ELF-1 (cell line): ENCODE data around the gene ASB2.

Experiments
- DNase-seq: peaks from one replicate; pipeline ENCODE4 v3.0.0-alpha.2; 2016; ENCODE audit warnings: low read depth, low spot score

Gene ASB2

DNA sequence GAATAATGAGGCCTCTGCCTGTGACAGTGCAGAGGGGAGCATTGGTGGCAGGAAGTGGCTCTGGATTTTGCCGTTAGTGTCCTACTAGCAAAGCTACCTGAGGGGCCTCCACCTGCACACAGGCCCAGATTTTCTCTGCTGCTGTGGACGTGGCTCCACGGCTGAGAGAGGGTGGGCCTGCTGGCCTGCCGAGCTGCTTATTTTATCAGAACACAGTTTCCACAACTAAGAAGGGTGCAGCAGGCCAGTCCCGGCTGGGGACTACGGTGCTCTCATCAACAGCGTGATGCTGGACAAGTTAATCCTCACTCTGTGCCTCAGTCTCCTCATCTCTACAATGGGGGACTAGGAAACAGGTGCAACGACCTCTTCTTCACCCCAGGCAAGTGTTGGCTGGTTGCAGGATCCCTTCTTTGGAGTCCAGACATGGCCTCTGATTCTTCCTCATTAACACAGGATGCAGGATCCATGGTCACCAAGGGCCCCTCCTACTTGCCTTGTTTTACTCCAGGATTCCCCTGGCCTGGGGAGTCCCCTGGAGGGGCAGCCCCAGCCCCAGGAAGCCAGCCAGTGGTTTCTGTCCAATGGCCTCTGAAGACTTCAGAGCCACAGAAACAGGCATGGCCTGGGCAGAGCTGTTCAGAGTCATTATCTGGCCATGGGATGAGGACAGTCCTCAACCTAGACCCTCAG, 45.9 kb downstream of the ASB2 start:
- no peak for DNase-seq

DNA sequence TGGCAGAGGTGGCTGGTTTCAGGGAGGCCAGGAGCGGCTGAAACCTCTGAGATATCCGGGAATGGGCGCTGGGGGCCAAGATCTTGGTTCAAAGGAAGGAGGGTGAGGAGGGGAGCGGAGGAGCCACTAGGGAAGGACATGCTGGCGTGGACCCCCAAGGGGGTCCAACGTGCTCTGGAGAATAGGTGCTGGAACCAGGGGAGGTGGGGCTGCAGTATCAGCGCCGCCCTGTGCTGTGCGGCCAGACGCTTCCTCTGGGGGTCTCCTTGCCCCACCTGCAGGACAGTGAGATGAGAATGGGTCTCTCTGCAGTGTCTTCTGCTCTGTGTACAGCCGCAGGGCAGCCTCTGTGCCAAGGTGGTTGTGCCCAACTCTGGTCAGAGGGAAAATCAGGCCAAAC, 46.7 kb downstream of the ASB2 start:
- DNase-seq = no peak

DNA sequence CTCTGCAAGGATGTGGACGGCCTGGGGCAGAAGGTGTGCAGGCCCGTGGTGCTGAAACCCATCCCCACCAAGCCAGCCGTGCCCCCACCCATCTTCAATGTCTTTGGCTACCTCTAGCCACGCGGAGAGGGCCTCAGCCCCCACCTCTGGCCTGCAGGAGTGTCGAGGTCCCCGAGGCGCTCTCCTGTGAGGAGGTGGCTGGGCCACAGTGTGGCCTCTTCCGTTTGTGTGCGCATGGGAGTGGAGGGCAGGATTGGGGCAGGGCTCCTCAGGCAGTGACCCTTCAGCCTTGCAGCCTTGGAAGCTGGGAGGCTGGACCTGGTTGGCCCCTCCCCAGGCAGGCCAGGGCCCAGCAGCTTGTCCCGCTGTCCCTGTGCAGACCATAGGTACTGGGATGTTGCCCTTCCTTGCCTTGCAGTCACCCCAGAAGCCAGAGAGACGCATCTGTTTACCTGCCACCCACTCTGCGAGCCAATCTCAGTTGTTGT, 47.3 kb downstream of the ASB2 start:
- DNase-seq = no peak

DNA sequence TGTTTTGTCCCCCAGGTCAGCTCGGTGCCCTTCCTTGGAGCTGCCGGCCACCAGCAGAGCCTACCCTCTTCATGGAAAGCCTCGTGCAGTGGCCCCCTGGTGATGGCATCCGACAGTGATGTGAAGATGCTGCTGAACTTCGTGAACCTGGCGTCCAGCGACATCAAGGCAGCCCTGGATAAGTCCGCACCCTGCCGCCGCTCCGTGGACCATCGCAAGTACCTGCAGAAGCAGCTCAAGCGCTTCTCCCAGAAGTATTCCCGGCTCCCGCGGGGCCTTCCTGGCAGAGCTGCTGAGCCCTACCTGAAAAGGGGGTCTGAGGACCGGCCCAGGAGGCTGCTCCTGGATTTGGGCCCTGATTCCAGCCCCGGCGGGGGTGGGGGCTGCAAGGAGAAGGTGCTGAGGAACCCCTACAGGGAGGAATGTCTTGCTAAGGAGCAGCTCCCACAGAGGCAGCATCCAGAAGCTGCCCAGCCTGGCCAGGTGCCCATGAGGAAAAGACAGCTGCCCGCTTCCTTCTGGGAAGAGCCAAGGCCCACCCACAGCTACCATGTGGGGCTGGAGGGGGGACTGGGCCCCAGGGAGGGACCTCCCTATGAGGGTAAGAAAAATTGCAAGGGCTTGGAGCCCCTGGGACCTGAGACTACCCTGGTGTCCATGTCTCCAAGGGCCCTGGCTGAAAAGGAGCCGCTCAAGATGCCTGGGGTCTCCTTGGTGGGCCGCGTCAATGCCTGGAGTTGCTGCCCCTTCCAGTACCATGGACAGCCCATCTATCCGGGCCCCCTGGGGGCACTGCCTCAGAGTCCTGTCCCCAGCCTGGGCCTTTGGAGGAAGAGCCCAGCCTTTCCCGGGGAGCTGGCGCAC, 48.0 kb downstream of the ASB2 start:
- DNase-seq = no peak

DNA sequence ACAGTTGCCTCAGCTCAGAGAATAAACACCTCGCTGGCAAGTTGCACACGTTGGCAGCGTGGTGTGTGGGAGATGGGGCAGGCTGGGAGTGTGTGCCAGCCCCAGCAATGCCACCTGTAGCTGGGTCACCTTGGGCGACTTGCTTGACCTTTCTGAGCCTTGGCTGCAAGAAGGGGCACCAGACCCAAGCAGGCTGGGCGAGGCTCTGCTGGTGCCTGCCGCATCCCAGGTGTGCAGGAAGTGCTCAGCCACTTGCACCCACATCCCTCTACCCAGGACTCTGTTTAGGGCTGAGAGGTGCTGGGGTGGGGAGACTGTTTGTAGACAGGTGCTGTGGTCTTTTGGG, 48.6 kb downstream of the ASB2 start:
- no peak for DNase-seq

DNA sequence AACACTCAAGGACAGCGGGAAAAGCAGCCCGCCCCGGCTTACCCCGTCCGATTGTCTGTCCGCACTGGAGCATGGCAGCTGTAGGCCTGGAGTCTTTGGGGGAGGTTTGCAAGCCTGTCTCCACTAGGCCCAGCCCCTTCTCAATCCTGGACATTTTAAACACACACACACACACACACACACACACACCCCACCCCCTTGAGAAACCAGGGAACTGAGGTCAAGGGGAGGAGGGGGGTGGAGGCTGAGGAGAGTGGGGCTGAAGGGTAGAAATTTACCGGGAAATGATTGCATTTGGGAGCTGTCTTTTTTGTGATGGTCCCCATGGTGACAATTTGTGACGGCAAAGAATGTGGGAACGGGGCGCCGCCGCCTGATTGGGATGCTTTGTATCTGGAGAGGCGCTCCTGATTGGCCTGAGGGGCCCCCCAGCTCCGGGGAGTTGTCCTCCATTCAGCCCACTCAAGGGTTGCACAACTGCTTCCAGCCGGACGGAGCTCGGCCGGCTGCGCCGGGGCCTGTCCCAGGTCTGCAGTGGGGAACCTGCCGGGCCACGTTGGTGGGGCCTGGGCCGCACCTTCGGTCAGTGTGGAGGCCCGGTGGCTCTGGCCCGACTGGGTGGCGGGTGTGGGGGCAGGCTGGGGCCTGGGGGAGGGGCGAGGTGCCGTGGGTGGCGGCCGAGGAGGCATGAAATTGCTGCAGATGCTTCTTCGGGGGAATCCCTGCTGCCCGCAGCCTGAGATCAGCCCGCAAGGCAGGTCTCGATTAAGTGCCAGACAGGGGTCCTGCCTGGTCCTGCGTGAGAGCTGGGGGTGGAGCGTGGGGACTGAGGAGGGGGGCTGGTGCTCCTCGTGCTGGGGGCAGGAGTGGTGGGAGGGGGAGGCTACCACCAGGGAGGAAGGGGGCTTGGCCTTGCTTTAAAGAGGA, 49.2 kb downstream of the ASB2 start, which contains the start of gene FAM181A:
Gene FAM181A (plus strand): TSS at position 472 of the 927 bp plus-strand sequence. CDS start 942 bp downstream, outside the sequence.
- DNase-seq = no peak

DNA sequence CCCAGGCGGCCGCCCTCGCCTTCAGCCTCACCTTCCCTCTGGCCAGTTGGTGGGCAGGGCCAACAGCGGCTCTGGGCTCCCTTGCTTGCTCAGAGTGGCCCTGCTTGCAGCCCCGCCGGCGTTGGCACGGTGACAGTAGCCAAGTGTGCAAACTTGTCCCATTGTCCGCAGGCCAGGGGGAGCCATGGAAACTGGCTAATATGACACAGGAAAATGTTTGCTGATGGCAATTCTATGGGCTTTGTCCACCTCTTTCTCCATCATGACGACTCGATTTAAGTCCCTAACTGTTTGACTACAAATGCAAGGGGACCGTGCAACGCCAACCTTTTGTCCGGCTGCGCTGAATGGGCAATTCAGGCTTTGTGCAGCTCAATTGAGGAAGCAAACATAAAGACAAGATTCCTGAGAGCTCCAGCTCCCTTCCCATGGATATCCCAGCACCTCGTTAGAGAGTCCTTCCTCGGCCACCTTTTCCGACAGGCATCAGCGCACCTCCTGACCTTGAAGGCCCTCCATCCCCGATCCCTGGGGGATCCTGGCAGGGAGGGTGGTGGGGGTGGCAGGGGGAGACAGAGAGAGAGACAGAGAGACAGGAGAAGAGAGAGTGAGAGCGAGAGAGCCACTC, 50.0 kb downstream of the ASB2 start:
- DNase-seq = no peak

DNA sequence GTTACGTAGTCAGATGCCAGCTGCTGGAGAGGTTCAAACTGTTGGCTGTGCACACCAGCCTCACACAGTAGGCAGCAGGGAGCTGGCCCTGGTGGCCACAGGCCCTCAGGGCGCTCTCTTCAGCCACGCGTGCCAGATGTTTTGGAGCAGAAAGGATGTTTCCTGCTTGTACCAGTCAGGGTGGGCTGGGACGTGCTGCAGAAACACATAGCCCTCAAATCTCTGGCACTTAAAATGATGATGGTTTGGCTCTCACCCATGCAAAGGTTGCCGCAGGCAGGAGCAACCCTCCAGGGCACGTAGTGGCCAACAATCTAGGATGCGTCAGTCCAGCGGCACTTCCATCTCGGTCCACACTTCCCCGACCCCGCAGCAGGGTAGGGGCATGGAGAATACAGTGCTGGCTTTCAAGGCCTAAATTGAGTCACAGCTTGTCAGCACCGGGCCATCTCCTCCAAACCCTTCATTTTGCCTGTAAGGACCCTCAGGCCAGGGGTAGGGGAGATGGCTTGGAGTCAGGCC, 50.9 kb downstream of the ASB2 start:
- no peak for DNase-seq

DNA sequence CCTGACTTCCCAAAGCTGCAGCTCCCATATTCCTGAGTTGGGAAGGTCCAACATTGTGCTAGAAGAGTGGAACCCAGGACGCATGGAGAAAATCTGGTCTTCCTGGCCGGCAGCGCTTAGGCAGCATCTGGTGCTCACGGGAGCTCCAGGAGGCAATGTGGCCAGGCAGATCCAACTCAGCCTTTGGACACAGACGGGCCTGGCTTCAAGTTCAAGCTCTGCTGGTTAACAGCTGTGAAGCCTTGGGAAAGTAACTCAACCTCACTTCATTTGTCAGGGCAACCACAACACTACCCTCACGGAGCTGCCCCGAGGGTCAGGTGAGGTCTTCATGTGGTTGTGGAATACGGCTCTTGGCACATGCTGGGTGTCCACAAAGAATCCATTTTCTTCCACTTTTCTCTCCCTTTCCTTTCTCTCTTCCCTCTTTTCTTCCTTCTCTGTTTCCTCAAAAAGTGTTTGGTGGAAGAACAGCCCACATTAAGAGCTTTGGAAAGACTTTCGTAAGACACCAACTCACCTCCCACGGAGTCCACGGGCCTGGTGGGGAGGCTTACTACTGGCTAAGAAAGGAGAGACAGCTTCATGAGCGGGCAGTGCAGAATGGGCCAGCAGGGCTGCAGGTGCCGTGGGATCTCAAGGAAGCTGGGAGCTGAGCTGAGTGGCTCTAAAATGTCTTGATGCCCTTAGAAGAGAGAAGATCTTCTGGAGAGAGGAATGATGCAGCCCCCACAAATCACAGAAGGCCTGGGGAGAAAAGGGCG, 51.6 kb downstream of the ASB2 start:
- no peak for DNase-seq

DNA sequence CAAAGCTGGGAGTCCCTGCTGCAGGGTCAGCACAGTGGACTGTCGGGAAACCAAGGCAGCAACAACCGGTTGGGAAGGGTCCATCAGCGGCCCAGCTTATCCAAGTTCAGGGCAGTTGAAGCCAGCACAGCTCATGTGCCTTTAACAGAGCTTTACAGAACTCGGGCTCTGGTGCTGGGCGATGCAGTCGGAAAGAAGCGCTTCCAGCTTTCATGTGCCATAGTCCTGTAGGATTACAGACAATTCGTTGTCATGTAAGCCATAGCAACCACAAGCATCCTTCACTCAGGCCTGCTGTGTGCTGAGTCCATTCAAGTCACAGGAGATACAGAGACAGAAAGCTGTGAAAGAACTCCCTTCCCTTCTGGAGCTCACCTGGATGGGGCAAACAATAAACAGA, 52.7 kb downstream of the ASB2 start:
- no peak for DNase-seq

DNA sequence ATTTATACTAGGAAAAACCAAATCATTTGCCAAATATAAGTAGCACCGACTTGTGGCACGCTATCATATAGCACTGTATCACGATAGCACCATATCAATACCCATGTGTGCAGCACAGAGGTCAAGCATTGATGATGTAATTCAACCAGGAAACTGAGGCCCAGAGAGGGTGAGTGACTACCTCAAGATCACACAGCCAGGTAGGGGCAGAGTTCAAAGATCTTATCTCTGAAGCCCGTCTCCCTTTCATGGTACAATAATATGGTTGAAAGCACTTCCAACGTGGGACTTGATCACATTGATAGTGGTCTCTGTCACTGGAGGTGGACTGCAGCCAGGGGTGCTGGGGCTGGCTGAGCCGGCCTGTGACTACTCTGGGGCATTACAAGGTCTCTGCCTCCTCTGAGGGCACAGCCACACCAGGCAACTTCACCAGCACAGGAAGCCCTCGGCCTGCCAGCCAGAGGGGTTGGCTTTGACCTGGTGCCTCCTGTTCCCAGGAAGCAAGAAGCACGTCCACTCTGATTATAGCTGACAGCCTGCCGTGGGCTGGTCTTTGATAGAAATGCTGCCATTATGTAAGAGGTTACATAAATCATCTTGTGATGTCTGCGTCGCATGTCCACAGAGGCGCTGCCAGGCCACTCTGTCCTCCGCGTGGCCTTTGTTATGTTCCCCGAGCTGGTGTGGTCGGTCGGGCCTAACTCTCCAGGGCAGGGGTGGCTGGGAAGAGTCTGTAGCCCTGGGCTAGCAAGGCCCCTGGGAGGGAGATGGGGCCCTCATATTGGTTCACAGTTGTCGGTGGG, 55.2 kb downstream of the ASB2 start:
- no peak for DNase-seq

DNA sequence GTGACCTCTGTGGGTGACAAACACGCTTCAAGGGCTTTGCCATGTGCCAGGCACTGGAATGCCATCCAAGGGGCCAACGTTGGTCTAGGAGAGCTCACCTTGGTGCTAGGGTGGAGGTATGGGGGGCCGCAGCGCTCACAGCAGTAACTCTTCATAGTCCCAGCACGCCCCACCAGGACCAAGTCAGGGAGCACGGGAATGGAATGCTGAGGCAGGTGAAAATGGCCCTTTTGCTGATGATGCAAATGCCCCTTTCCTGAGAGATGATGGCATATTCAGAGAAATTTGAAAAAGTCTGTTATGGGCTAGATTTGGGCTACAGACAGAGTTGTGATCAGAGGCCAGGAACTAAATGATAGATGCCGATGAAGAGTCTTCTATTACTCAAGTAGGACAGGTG, 59.2 kb downstream of the ASB2 start:
- DNase-seq = no peak

DNA sequence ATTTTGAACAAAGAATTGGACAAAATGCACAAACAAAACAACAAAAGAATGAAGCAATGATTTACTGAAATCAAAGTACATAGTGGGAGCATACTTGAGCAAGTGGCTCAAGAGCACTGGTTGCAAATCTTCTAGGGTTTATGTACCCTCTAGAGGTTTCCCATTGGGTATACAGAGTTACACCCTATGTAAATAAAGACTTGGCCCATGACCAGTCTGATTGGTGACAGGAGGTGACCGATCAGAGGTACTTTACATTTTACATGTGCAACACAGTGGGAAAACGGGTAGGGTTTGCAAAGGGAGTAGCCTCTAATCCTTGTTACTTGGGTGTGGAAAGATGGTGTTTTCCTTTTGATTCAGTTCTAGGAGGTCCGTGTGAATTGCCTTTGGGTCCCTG, 59.9 kb downstream of the ASB2 start:
- DNase-seq = no peak

DNA sequence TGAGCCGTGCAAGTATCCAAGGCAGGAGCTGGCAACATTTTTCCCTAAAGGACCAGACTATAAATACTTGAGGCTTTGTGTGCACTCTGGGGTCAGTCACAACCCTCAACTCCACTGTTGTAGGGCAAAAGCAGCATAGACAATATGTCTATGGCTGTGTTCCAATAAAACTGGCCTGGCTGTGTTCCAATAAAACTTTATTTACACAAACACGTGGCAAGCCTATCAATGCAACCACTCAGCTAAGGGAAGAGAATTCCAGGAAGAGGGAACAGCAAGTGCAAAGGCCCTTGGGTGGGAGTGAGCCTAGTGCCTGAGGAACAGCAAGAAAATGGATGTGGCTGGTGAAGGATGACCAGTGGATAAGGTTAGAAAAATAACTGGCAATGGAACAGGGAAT, 60.6 kb downstream of the ASB2 start:
- no peak for DNase-seq

DNA sequence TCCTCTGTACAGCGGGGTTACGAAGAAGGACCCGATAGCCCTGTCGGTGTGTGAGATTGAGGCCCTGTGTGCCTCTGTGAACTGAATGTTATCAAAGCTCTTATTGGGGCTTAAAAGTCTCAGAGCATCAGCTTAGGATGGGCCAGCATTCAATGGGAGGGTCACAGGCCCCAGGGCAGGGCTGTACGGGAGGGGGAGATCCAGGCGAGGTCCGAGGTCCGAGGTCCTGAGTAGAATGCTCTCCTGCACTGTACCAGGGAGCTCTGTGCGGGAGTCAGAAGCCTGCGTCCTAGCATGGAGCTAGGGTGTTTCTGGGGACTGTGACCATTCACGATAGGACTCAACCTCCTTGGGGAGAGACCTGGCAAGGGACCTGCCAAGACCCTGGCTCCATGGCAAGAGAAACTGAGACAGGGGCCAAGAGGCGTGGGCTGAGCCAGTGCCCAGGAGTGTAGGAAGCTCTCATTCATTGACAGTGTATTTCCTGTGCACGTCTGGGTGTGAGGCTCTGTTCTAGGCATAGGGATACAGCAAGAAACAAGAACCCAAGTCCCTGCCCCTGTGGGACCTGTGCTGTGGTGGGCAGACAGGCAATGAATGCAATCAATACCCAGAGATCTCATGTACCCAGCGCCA, 61.2 kb downstream of the ASB2 start:
- DNase-seq = no peak

DNA sequence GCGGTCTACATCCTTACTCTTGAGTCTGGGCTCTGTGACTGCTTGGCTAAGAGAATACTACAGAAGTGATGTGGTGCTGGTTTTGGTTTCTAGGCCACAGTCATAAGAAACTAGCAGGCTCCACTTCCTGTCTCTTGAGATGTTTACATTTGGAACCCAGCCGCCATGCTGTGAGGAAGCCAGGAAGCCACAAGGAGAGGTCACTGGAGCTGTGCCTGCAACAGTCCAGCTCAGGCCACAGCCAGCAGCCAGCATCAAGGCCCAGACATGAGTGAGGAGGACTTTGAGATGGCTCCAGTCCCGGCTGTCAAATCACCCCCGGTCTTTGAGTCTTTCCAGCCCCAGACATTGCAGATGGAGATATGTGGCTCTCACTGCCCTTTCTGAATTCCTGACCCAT, 62.1 kb downstream of the ASB2 start:
- no peak for DNase-seq

DNA sequence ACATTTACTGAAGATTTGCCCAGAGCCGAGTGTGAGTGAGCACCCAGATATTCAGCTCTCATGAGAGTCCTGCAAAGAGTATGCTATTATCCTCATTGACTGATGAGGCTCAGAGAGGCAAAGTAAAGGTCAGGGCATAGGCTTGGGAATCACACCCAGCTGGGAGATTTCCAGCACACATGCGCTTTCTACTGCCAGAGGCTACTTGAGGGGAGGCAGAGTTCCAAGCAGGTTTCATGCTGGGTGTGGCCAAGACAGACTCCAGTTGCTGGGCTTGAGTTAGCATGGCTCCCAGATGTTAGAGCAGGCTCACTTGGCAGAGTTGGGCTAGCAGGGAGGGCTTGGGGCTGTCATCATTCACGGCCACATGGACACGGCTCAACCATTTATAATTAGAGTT, 63.6 kb downstream of the ASB2 start:
- DNase-seq = no peak

DNA sequence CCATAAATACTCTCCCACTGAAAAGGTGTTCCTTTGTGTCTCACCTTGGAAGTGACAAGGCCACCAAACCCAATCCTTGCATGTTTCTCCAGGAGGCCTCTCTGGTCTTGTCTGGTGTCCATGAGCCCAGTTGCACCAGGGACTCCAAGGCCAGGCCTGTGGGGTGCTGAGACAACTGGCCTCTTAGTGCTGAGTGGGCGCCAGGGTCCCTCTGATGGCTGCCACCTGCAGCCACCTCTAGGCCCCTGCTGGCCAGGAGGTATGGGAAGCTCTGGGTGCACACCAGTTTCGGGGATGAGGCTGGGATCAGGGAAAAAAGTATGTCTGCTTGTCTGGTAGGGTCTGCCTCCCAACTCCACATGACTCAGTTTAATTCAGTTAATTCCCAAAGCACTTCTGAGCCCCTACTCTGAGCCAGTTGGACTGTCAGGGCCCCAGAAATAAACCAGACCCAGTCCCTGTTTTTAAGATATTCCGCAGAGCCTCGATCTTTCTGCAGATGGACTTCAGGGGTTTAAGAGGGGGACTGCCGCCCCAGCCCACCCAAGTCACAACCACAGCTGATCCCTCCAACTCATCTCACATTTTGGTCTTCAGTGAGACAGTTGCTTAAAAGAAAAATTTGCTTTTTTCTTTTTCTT, 64.3 kb downstream of the ASB2 start:
- no peak for DNase-seq
